H1 (cell line): ENCODE data around the gene SERPING1. TPM values are rescaled to one million over a fixed set of nuclear protein-coding genes. Genes with fewer than 3 reads are reported as not detected.

ENCODE experiments used
- BACH1 ChIP-seq: IDR thresholded peaks from 2 replicates; pipeline ENCODE4 v1.6.1; 2012; ENCODE audit warnings: low read length, improper control_type of control experiment
- BRCA1 ChIP-seq: IDR thresholded peaks from 2 replicates; pipeline ENCODE4 v1.6.1; 2012; ENCODE audit warnings: low read depth, low read length, improper control_type of control experiment
- CHD1 ChIP-seq: IDR thresholded peaks from 2 replicates; pipeline ENCODE4 v1.6.1; 2012; ENCODE audit warnings: low read depth, low read length, improper control_type of control experiment
- EP300 ChIP-seq, 2 experiments: IDR thresholded peaks; 1 replicate in 1 of 2; 2 replicates in 1 of 2; pipeline ENCODE4 v1.6.1; 2011 to 2012; ENCODE audit warnings: low read depth in 2 of 2, low read length in 2 of 2, mild to moderate bottlenecking in 2 of 2, borderline replicate concordance in 1 of 2, inconsistent platforms in 1 of 2, moderate library complexity in 1 of 2
- FOSL1 ChIP-seq: IDR thresholded peaks from 2 replicates; pipeline ENCODE4 v1.6.1; 2011; ENCODE audit warnings: mild to moderate bottlenecking, low read depth, low read length, moderate library complexity; ENCODE audit not compliant: insufficient read depth
- GABPA ChIP-seq: IDR thresholded peaks from 2 replicates; pipeline ENCODE4 v1.6.1; 2011; ENCODE audit warnings: mild to moderate bottlenecking, low read length, moderate library complexity, borderline replicate concordance; ENCODE audit not compliant: insufficient read depth
- HDAC6 ChIP-seq: IDR thresholded peaks from one replicate; pipeline ENCODE4 v1.7.1; 2012; ENCODE audit warnings: low read depth, mild to moderate bottlenecking, inconsistent platforms, low read length, moderate library complexity
- JUN ChIP-seq: IDR thresholded peaks from 2 replicates; pipeline ENCODE4 v1.6.1; 2011; ENCODE audit warnings: low read depth, mild to moderate bottlenecking, improper control_type of control experiment, low read length
- KDM1A ChIP-seq: fragments of 200-600, 300-600 bp; sonication (generic); IDR thresholded peaks from 2 replicates; pipeline ENCODE4 v1.7.1; 2016; ENCODE audit warnings: mild to moderate bottlenecking, low read length, borderline replicate concordance
- NRF1 ChIP-seq: IDR thresholded peaks from 2 replicates; pipeline ENCODE4 v1.6.1; 2011; ENCODE audit warnings: mild to moderate bottlenecking, low read depth, low read length, improper control_type of control experiment
- POLR2A ChIP-seq, 2 experiments: IDR thresholded peaks; 1 replicate in 1 of 2; 2 replicates in 1 of 2; pipeline ENCODE4 v1.6.1; 2011; ENCODE audit warnings: low read depth in 2 of 2, low read length in 2 of 2, mild to moderate bottlenecking in 2 of 2; ENCODE audit errors: control extremely low read depth in 1 of 2
- RBBP5 ChIP-seq: IDR thresholded peaks from 2 replicates; pipeline ENCODE4 v1.7.1; 2012; ENCODE audit warnings: low read depth, mild to moderate bottlenecking, inconsistent platforms, low read length, moderate library complexity, borderline replicate concordance
- RFX5 ChIP-seq: IDR thresholded peaks from 2 replicates; pipeline ENCODE4 v1.6.1; 2011; ENCODE audit warnings: low read depth, low read length, improper control_type of control experiment, borderline replicate concordance
- SAP30 ChIP-seq: fragments of 300-600 bp; sonication (generic); IDR thresholded peaks from 2 replicates; pipeline ENCODE4 v1.7.1; 2012; ENCODE audit warnings: low read length, moderate library complexity, mild to moderate bottlenecking, inconsistent platforms; ENCODE audit not compliant: insufficient read depth, insufficient replicate concordance
- SIN3A ChIP-seq, 2 experiments: IDR thresholded peaks in 1 of 2; conservative IDR thresholded peaks in 1 of 2; 2 replicates each; pipeline ENCODE4 v1.6.1; 2011 to 2012; ENCODE audit warnings: low read length in 2 of 2, improper control_type of control experiment in 1 of 2, low read depth in 1 of 2, mild to moderate bottlenecking in 1 of 2
- SP1 ChIP-seq: IDR thresholded peaks from 2 replicates; pipeline ENCODE4 v1.6.1; 2011; ENCODE audit warnings: low read depth, low read length
- SP2 ChIP-seq: IDR thresholded peaks from 2 replicates; pipeline ENCODE4 v1.6.1; 2012; ENCODE audit warnings: mild to moderate bottlenecking, low read length, inconsistent platforms
- SP4 ChIP-seq: IDR thresholded peaks from 2 replicates; pipeline ENCODE4 v1.6.1; 2012; ENCODE audit warnings: low read length, inconsistent platforms
- TBP ChIP-seq: IDR thresholded peaks from 2 replicates; pipeline ENCODE4 v1.6.1; 2011; ENCODE audit warnings: low read depth, low read length, improper control_type of control experiment
- polyA plus RNA-seq, 7 experiments: library from polyadenylated mRNA; depleted of rRNA in 3 of 7; stranded (reverse) in 5 of 7; unstranded in 2 of 7; fragments of >200 nt in 5 of 7; fragments of 200-250 nt in 2 of 7; gene quantifications; 1 replicate in 5 of 7; 2 replicates in 1 of 7; 4 replicates in 1 of 7; pipeline versions ENCODE4 v1.2.1 to v1.2.3, GENCODE V29; 2011 to 2013; ENCODE audit warnings: missing spikeins in 2 of 7, mixed read lengths in 2 of 7
- total RNA-seq: library from RNA; stranded (reverse); fragmentation: NEBNext Ultra II Directional; extraction: Animal tissue kit (Norgen Biotek cat#: 25700); gene quantifications from 2 replicates; pipeline ENCODE4 v1.2.1, GENCODE V29; 2021
- TF ChIP-seq, protein P1 (sequence below): IDR thresholded peaks from 2 replicates; pipeline ENCODE4 v1.6.1; 2012; ENCODE audit warnings: inconsistent platforms
- TF ChIP-seq, protein P2 (sequence below): IDR thresholded peaks from 2 replicates; pipeline ENCODE4 v1.6.1; 2012; ENCODE audit warnings: inconsistent platforms
- TF ChIP-seq, protein P3 (sequence below): IDR thresholded peaks from 2 replicates; pipeline ENCODE4 v1.6.1; 2011; ENCODE audit warnings: low read length, improper control_type of control experiment

The SERPING1 gene
- total and polyA plus RNA-seq, 2 of the 8 experiments (the other 6 are each of a cell fraction or from before 2014, with no cell fraction given): 50.9 to 54.8 TPM

DNA sequence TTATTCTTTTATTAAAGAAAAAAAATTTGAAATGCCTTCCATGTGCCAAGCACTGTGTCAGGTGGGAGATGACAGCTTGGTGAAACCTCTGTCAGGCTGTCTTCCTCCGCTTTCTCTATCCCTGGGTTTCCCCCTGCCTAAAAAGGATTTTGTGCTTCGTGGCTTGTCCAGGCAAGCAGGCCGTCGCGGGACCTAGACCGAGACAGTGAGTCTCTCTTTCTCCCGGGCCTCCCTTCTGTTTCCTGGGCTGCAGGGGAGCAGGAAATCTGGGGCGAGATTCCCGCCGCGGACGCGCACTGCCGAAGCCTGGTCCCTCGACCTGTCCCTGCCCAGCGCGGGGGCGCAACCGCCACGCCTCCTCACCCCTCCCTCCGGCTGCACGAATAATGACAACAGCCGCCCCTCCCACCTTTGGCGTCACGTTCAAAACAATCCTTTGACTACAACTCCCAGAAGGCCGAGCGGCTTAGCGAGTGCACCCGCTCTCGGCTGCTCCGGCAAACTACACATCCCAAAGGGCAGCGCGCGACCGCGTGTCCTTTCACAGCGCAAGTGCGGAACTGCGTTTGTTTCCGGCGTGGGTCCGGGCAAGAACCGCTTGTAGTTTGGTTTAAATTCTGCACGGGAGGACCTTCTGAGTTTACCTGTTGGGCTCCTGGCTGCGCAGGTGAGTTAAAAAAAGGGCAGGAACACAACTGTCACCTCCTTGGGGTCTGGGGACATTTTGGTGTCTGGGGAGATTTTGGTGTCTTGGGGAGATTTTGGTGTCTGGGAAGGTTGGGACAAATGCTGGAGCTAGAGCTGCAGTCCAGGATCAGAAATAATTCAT, 59.9 kb downstream of the SERPING1 start, which contains the start of gene CLP1 (continued):
- TF ChIP-seq RBBP5: no peak
- TF ChIP-seq TBP: peak; percentile 58; the same call in 1 of the 2 replicates
- TF ChIP-seq KDM1A: no peak
- TF ChIP-seq HDAC6: no peak
- TF ChIP-seq, protein P1, sequence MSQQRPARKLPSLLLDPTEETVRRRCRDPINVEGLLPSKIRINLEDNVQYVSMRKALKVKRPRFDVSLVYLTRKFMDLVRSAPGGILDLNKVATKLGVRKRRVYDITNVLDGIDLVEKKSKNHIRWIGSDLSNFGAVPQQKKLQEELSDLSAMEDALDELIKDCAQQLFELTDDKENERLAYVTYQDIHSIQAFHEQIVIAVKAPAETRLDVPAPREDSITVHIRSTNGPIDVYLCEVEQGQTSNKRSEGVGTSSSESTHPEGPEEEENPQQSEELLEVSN: peak; percentile 37
- TF ChIP-seq, protein P2, sequence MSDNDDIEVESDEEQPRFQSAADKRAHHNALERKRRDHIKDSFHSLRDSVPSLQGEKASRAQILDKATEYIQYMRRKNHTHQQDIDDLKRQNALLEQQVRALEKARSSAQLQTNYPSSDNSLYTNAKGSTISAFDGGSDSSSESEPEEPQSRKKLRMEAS: peak; percentile 93
- TF ChIP-seq CHD1: no peak
- TF ChIP-seq BRCA1: peak; percentile 87
- 0 out of 2 replicates have a peak, but pooled peaks have one; percentile 7 for TF ChIP-seq SP2
- TF ChIP-seq, protein P3, sequence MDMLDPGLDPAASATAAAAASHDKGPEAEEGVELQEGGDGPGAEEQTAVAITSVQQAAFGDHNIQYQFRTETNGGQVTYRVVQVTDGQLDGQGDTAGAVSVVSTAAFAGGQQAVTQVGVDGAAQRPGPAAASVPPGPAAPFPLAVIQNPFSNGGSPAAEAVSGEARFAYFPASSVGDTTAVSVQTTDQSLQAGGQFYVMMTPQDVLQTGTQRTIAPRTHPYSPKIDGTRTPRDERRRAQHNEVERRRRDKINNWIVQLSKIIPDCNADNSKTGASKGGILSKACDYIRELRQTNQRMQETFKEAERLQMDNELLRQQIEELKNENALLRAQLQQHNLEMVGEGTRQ: peak; percentile 35
- TF ChIP-seq RFX5: no peak
- no peak for TF ChIP-seq EP300 (IDR thresholded peaks at IDR 0.05; ENCODE audit: borderline replicate concordance in 1 of 2, low read depth in 2 of 2, low read length in 2 of 2)
- peak; percentile 17 to 73 for TF ChIP-seq POLR2A (IDR thresholded peaks at IDR 0.05; ENCODE audit: control extremely low read depth in 1 of 2, low read depth in 2 of 2, low read length in 2 of 2)
- TF ChIP-seq NRF1: peak; percentile 28; the same call in 1 of the 2 replicates
- no peak for TF ChIP-seq FOSL1
- no peak for TF ChIP-seq JUN
- peak; percentile 65 to 98; a peak in 3 of 4 replicates for TF ChIP-seq SIN3A (conservative IDR thresholded peaks at IDR 0.05 in 1 of 2, IDR thresholded peaks at IDR 0.05 in 1 of 2; ENCODE audit: low read depth in 1 of 2, low read length in 2 of 2)
- no peak for TF ChIP-seq GABPA
- 0 out of 2 replicates have a peak, but pooled peaks have one; percentile 45 for TF ChIP-seq SP4
- TF ChIP-seq BACH1: no peak
- TF ChIP-seq SAP30: peak; percentile 96
- peak; percentile 66 for TF ChIP-seq SP1
